ENCODE measurements around the gene C1QTNF9B.

DNA sequence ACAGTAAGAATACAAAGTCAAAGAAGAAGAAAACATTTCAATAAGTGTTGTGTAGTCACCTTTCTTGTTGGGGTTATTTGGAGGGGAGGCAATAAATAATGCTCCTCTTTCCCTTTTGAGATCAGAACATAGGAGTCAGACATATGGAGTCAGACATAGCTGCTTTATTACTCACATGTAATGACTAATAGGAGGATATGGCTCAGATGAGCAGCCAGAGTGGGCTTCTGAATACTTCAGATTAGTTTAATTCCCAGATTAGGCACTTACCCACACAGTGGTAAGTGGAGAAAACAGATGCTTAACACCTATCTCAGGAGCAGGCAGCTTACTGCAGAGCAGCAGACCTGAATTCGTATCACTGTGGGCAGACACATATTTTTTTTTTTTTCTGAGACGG is 31.7 kb upstream of the C1QTNF9B start:
- TF ChIP-seq SUZ12 (IDR thresholded peaks at IDR 0.05; ENCODE audit: extremely low read depth, insufficient read depth, insufficient read length) (no peak), ZNF274 (IDR thresholded peaks at IDR 0.05; ENCODE audit: low read depth, low read length) (no peak), YY1 (IDR thresholded peaks at IDR 0.05; ENCODE audit: insufficient read depth, insufficient read length) (no peak)
